Upper lobe of left lung (tissue), 6 donors: ENCODE measurements around the gene GATA6. TPM values are rescaled to one million over a fixed set of nuclear protein-coding genes. Genes with fewer than 3 reads are reported as not detected.
"Not testable (repeated sequence)": the region's sequence is repeated elsewhere in the genome, so short reads cannot be mapped to it uniquely, and the experiment has no call there.

Experiments
- ATAC-seq, 2 donors: fragments of 200-7000 bp; cut with Tn5 transposase; one replicate each; pipeline ENCODE4 v1.9.1; 2022; ENCODE audit warnings: mild to moderate bottlenecking in 2 of 2, moderate library complexity in 2 of 2; ENCODE audit not compliant: low FRiP score in 2 of 2
- DNase-seq, 2 donors: peaks; one replicate each; pipeline ENCODE4 v3.0.0-alpha.2; 2019 to 2020
- H3K27ac ChIP-seq, 4 donors: fragments of 200-600 bp; sonication (generic); one replicate each; pipeline ENCODE4 v1.5.1; 2016 to 2019
- H3K27me3 ChIP-seq, 4 donors: fragments of 200-600 bp; sonication (generic); one replicate each; pipeline ENCODE4 v1.5.1; 2017 to 2019
- H3K36me3 ChIP-seq, 4 donors: fragments of 200-600 bp; sonication (generic); one replicate each; pipeline ENCODE4 v1.5.1; 2016 to 2019
- H3K4me1 ChIP-seq, 4 donors: fragments of 200-600 bp; sonication (generic); one replicate each; pipeline ENCODE4 v1.5.1; 2018 to 2019
- H3K4me3 ChIP-seq, 4 donors: fragments of 200-600 bp; sonication (generic); one replicate each; pipeline ENCODE4 v1.5.1; 2017 to 2019; ENCODE audit warnings: mild to moderate bottlenecking in 2 of 4, moderate library complexity in 1 of 4
- H3K9me3 ChIP-seq, 4 donors: fragments of 200-600 bp; sonication (generic); one replicate each; pipeline ENCODE4 v1.5.1; 2018 to 2019
- EP300 ChIP-seq, 4 donors: sonication (generic); formaldehyde crosslinking; IDR thresholded peaks; one replicate each; pipeline ENCODE4 v1.5.1; 2017; ENCODE audit warnings: antibody characterized with exemption in 4 of 4, control low read depth in 2 of 4
- POLR2A ChIP-seq, 4 donors: fragments of 450-650 bp; IDR thresholded peaks; one replicate each; pipeline ENCODE4 v1.5.1; 2016 to 2017; ENCODE audit warnings: antibody characterized with exemption in 4 of 4, mild to moderate bottlenecking in 2 of 4
- POLR2AphosphoS5 ChIP-seq, 2 donors: sonication (generic); formaldehyde crosslinking; IDR thresholded peaks; one replicate each; pipeline ENCODE4 v1.5.1; 2017; ENCODE audit warnings: antibody characterized with exemption in 2 of 2
- WGBS, 2 donors: methylation state at CpG; one replicate each; pipeline ENCODE4 v1.1.5; 2017 to 2018; 5-methylcytosine and 5-hydroxymethylcytosine counted together
- total RNA-seq, 6 donors: library from RNA; depleted of rRNA in 4 of 6; stranded (reverse); fragments of >200 nt in 4 of 6; gene quantifications; one replicate each; pipeline versions ENCODE4 v1.1.0 to v1.2.1, GENCODE V29; 2016 to 2021
- TF ChIP-seq, protein P1 (sequence below), 6 experiments: fragments of 450-650 bp in 4 of 6; fragments of 200-600 bp in 2 of 6; sonication (generic) in 2 of 6; IDR thresholded peaks; one replicate each; pipeline ENCODE4 v1.5.1; 2016 to 2019; ENCODE audit warnings: antibody characterized with exemption in 6 of 6
- donor health status: DM: no; HTN: no; CAD: no; lungs with moderate emphysema.
- donor health status: DM: no; HTN: yes; CAD: no; lungs with severe emphysema.

The GATA6 gene
- total RNA-seq, 6 donors from 2014 or later, result 29.7 to 52.8 (median 41.4) TPM

DNA sequence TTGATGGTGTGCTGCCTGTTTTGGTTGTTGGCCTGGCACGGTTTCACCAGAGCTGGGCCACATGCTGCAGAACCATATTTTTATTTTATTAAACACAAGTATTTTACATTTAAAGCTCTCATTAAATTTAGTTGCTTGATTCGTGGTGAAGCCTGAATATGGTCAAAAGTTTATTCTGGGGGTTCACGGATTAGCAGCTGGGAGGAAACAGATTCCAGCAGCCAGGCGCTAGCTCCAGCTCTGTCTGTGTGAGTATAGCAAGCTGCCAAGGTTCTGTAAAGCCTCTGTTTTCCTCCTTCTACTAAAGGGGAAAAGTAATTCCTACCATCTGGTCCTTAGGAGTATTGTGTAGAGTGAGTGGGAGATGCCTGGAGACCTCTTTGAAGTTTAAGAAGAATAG, 22.5 kb downstream of the GATA6 start:
- Histone ChIP-seq H3K9me3 (no peaks in the 10 kb centered on the region), H3K4me3 (no peak overlapping the region), H3K27me3 (no peaks in the 10 kb centered on the region), H3K27ac (peak overlapping the region in 3 of 4 donors; percentile 67 to 73 (median 71)), H3K4me1 (peaks cover 38 to 58% (median 52%) of the 10 kb centered on the region in 4 donors), H3K36me3 (peaks cover 0 to 3% (median 0%) of the 10 kb centered on the region in 4 donors)
- DNase-seq, result no peak
- ATAC-seq, result no peak
- 52 to 69% methylated on average over 4 of the region's 4 CpGs for WGBS, 2 donors
- TF ChIP-seq POLR2AphosphoS5 (IDR thresholded peaks at IDR 0.05) (no peak), EP300 (IDR thresholded peaks at IDR 0.05) (no peak)
- TF ChIP-seq, protein P1, sequence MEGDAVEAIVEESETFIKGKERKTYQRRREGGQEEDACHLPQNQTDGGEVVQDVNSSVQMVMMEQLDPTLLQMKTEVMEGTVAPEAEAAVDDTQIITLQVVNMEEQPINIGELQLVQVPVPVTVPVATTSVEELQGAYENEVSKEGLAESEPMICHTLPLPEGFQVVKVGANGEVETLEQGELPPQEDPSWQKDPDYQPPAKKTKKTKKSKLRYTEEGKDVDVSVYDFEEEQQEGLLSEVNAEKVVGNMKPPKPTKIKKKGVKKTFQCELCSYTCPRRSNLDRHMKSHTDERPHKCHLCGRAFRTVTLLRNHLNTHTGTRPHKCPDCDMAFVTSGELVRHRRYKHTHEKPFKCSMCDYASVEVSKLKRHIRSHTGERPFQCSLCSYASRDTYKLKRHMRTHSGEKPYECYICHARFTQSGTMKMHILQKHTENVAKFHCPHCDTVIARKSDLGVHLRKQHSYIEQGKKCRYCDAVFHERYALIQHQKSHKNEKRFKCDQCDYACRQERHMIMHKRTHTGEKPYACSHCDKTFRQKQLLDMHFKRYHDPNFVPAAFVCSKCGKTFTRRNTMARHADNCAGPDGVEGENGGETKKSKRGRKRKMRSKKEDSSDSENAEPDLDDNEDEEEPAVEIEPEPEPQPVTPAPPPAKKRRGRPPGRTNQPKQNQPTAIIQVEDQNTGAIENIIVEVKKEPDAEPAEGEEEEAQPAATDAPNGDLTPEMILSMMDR (IDR thresholded peaks at IDR 0.05), result no peak

DNA sequence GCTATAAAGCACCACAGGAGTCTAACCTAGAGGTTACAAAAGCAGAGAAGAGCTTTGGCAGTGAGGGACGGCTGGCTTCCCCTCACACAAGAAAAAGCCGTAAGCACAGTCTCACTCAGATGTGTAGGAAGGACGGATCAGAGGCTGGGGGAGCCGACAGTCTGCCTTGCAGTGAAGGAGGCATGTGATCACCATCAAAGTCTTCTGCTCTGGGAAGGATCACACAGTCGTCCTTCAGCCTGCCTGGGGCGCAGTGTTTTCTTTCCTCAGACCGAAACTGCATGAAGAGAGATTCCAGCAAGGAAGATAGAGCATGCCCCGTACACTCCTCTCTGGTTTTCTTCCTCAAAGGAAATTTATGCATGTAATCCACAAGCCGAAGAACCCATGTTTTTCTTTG, 24.1 kb downstream of the GATA6 start:
- ATAC-seq (no peak), DNase-seq (no peak)
- Histone ChIP-seq H3K4me1 (peaks cover 29 to 56% (median 52%) of the 10 kb centered on the region in 4 donors), H3K27ac (peak overlapping the region; percentile 13 to 73 (median 53)), H3K27me3 (no peaks in the 10 kb centered on the region), H3K9me3 (no peaks in the 10 kb centered on the region), H3K4me3 (no peak overlapping the region), H3K36me3 (peaks cover 0 to 13% (median 0%) of the 10 kb centered on the region in 4 donors)
- TF ChIP-seq, protein P1 (IDR thresholded peaks at IDR 0.05), result no peak
- TF ChIP-seq EP300 (IDR thresholded peaks at IDR 0.05) (no peak), POLR2AphosphoS5 (IDR thresholded peaks at IDR 0.05) (no peak), POLR2A (IDR thresholded peaks at IDR 0.05) (no peak)
- 45 to 52% methylated on average over 9 of the region's 9 CpGs for WGBS, 2 donors

DNA sequence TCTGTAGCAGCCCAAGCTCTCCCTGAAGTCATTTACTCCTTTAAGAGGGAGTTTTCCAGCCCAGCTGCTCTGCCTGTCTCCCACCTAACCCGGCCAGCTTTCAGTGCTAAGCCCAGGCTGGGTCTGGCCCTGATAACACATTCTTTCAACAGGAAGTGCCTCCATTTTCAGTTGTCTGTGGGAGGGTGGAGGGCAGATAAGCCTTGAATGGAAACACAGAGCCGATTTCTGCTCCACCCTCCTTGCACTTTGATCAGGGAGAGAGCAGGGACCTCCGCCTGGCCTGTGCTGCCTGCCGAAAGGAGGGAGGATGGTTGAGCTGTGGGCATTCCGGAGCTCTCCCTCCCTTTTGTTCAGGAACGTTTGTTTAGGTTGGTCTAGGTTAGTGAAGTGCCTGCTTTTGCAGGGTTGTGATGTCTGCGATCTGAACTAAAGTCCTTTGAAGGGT, 24.8 kb downstream of the GATA6 start:
- peaks cover 0 to 15% (median 0%) of the 10 kb centered on the region in 4 donors for H3K36me3 ChIP-seq
- ATAC-seq (no peak), DNase-seq (no peak)
- TF ChIP-seq EP300 (IDR thresholded peaks at IDR 0.05), result no peak
- peak in 1 of 2 donors; percentile 49 for TF ChIP-seq POLR2AphosphoS5 (IDR thresholded peaks at IDR 0.05)
- TF ChIP-seq, protein P1 (IDR thresholded peaks at IDR 0.05), result no peak
- no peak for TF ChIP-seq POLR2A (IDR thresholded peaks at IDR 0.05)
- H3K27ac ChIP-seq, result peak overlapping the region; percentile 9 to 73 (median 58)
- peaks cover 25 to 57% (median 50%) of the 10 kb centered on the region in 4 donors for H3K4me1 ChIP-seq
- H3K4me3 ChIP-seq, result no peak overlapping the region
- no peaks in the 10 kb centered on the region for H3K9me3 ChIP-seq
- 32 to 40% methylated on average over 3 to 7 of the region's 7 CpGs for WGBS, 2 donors
- no peaks in the 10 kb centered on the region for H3K27me3 ChIP-seq

DNA sequence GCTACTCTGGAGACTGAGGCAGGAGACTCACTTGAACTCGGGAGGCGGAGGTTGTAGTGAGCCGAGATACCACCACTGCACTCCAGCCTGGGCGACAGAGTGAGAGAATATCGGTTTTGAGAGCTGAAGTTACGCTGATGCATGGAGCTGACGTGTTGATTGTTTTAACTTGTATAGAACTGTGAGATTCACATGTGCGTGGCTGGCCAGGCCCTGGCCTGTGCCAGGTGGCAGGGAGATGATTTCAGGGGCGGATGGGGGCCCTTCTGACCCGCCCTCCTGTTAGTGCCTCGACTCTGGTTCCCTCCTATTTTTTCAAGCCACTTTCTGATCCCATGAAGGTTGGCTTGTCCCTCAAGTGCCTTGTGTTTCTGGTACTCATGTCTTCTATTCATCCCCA, 25.7 kb downstream of the GATA6 start:
- Histone ChIP-seq H3K9me3 (no peaks in the 10 kb centered on the region), H3K4me3 (no peak overlapping the region), H3K27ac (no peak overlapping the region), H3K27me3 (no peaks in the 10 kb centered on the region), H3K36me3 (peaks cover 0 to 15% (median under 1%) of the 10 kb centered on the region in 4 donors), H3K4me1 (peaks cover 21 to 48% (median 42%) of the 10 kb centered on the region in 4 donors)
- no peak for ATAC-seq
- WGBS, 2 donors, result 92% methylated on average over 11 of the region's 11 CpGs
- no peak for TF ChIP-seq EP300 (IDR thresholded peaks at IDR 0.05)
- TF ChIP-seq POLR2A (IDR thresholded peaks at IDR 0.05), result no peak
- TF ChIP-seq, protein P1 (IDR thresholded peaks at IDR 0.05), result no peak
- TF ChIP-seq POLR2AphosphoS5 (IDR thresholded peaks at IDR 0.05), result no peak
- DNase-seq, result no peak

DNA sequence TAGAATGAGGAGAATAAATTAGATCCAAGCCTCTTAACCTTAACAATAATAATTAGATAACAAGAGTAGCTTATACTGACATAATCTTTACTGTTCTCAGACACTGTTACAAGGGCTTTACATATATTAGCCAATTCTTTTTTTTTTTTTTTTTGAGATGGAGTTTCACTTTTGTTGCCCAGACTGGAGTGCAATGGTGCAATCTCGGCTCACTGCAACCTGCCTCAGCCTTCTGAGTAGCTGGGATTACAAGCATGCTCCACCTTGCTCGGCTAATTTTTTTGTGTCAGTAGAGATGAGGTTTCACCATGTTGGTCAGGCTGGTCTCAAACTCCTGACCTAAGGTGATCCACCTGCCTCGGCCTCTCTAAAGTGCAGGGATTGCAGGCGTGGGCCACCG, 27.6 kb downstream of the GATA6 start:
- peak overlapping the region in 1 of 4 donors; percentile 11 for H3K27ac ChIP-seq
- H3K27me3 ChIP-seq, ATAC-seq, H3K9me3 ChIP-seq, H3K4me3 ChIP-seq: not testable (repeated sequence)
- peak in 1 of 2 donors; percentile 67 for DNase-seq
- 73 to 75% methylated on average over 4 to 5 of the region's 5 CpGs for WGBS, 2 donors
- H3K4me1 ChIP-seq, result peaks cover 14 to 33% (median 31%) of the 10 kb centered on the region in 4 donors
- H3K36me3 ChIP-seq, result peaks cover 2 to 32% (median 8%) of the 10 kb centered on the region in 4 donors
